Progenitor cell of endocrine pancreas (in vitro differentiated cells): Measurements from ENCODE around the gene NOL3. TPM values are rescaled to one million over a fixed set of nuclear protein-coding genes. Genes with fewer than 3 reads are reported as not detected.

Experiments
- DNase-seq: peaks from one replicate; pipeline ENCODE4 v3.0.0; 2021; ENCODE audit warnings: low spot score; ENCODE audit not compliant: unreplicated experiment
- H3K27ac Mint-ChIP-seq: 2 replicates; pipeline ENCODE4 v1.8.0; 2021; ENCODE audit warnings: mild to moderate bottlenecking, moderate library complexity, mixed read lengths
- H3K27me3 Mint-ChIP-seq: 2 replicates; pipeline ENCODE4 v1.8.0; 2021; ENCODE audit warnings: mixed read lengths
- H3K36me3 Mint-ChIP-seq: 2 replicates; pipeline ENCODE4 v1.8.0; 2022; ENCODE audit warnings: mixed read lengths; ENCODE audit not compliant: insufficient read depth
- H3K4me1 Mint-ChIP-seq: 2 replicates; pipeline ENCODE4 v1.8.0; 2021; ENCODE audit warnings: low read depth, mixed read lengths
- H3K4me3 Mint-ChIP-seq: 2 replicates; pipeline ENCODE4 v1.8.0; 2021; ENCODE audit warnings: low read depth, mild to moderate bottlenecking, moderate library complexity, mixed read lengths
- H3K9me3 Mint-ChIP-seq: 2 replicates; pipeline ENCODE4 v1.8.0; 2021; ENCODE audit warnings: low read depth, mixed read lengths
- CTCF ChIP-seq: fragments of 200-600 bp; sonication (generic); IDR thresholded peaks from one replicate; pipeline ENCODE4 v1.5.0; 2021; ENCODE audit warnings: antibody characterized with exemption, mild to moderate bottlenecking; ENCODE audit not compliant: unreplicated experiment
- total RNA-seq: library from RNA; stranded (reverse); gene quantifications from 2 replicates; pipeline ENCODE4 v1.2.1, GENCODE V29; 2021

Gene NOL3
- total RNA-seq, 1 donor from 2014 or later = 9.4 TPM

- Mint-ChIP-seq H3K27ac (no peak overlapping the region), H3K27me3 (peaks cover 7% of the 10 kb centered on the region), H3K4me1 (peaks cover 15% of the 10 kb centered on the region), H3K4me3 (no peak overlapping the region), H3K36me3 (no peaks in the 10 kb centered on the region), H3K9me3 (no peaks in the 10 kb centered on the region)
- no peak for TF ChIP-seq CTCF
- DNase-seq = no peak
These were observed 18.0 kb downstream of the NOL3 start for GRCh38 chr16:67188323-67188722.

GRCh38 chr16:67188798-67189197 lies 18.5 kb downstream of the NOL3 start:
- Mint-ChIP-seq H3K4me1 (peaks cover 18% of the 10 kb centered on the region), H3K4me3 (no peak overlapping the region), H3K27ac (no peak overlapping the region), H3K27me3 (peaks cover 7% of the 10 kb centered on the region), H3K9me3 (no peaks in the 10 kb centered on the region), H3K36me3 (no peaks in the 10 kb centered on the region)
- TF ChIP-seq CTCF = no peak
- no peak for DNase-seq

- no peak for DNase-seq
- no peak within 1 kb of the TSS for H3K27ac Mint-ChIP-seq
- peaks cover 6% of the 10 kb centered on the region for H3K27me3 Mint-ChIP-seq
- H3K4me3 Mint-ChIP-seq = no peak within 1 kb of the TSS
- H3K4me1 Mint-ChIP-seq = peaks cover 18% of the 10 kb centered on the region
- TF ChIP-seq CTCF = no peak
- no peaks in the 10 kb centered on the region for H3K9me3 Mint-ChIP-seq
- peaks cover 2% of the 10 kb centered on the region for H3K36me3 Mint-ChIP-seq
These were observed 19.7 kb downstream of the NOL3 start, which contains the start of gene EXOC3L1 for GRCh38 chr16:67190041-67190440. TSS of gene EXOC3L1 (minus strand) at chr16:67190136. CDS start at chr16:67189676, 460 bp downstream.

GRCh38 chr16:67190448-67191399 lies 20.4 kb downstream of the NOL3 start:
- no peak for DNase-seq
- Mint-ChIP-seq H3K4me1 (peaks cover 15% of the 10 kb centered on the region), H3K36me3 (peaks cover 4% of the 10 kb centered on the region), H3K27me3 (no peaks in the 10 kb centered on the region), H3K4me3 (peak overlapping the region; percentile 80), H3K27ac (no peak overlapping the region), H3K9me3 (no peaks in the 10 kb centered on the region)
- no peak for TF ChIP-seq CTCF

GRCh38 chr16:67191411-67191994 lies 21.2 kb downstream of the NOL3 start:
- Mint-ChIP-seq H3K36me3 (peaks cover 10% of the 10 kb centered on the region), H3K9me3 (no peaks in the 10 kb centered on the region), H3K27me3 (no peaks in the 10 kb centered on the region), H3K27ac (no peak overlapping the region), H3K4me1 (peaks cover 15% of the 10 kb centered on the region), H3K4me3 (peak overlapping the region; percentile 80)
- no peak for TF ChIP-seq CTCF
- DNase-seq = no peak
